Activated T-helper 9 cell treated with anti-CD3 and anti-CD28 coated beads, Interleukin-2, amount 50 U/mL, for 16 hours (primary cell): ENCODE data around the gene FAM151B.

ENCODE experiments used
- DNase-seq: peaks from one replicate; pipeline ENCODE4 v3.0.0-alpha.2; 2020; ENCODE audit warnings: low read depth

FAM151B gene

GRCh38 chr5:80590766-80591165, 102.9 kb downstream of the FAM151B start:
- no peak for DNase-seq

GRCh38 chr5:80591352-80591751, 103.5 kb downstream of the FAM151B start:
- DNase-seq: no peak

- DNase-seq: no peak
Observed at GRCh38 chr5:80592105-80592504, 104.2 kb downstream of the FAM151B start.
